CD4-positive, alpha-beta memory T cell (primary cell): ENCODE data around the gene ZNF750. TPM values are rescaled to one million over a fixed set of nuclear protein-coding genes. Genes with fewer than 3 reads are reported as not detected.

Source experiments
- CTCF ChIA-PET: fragments of 350-600 bp; sonication (Branson Sonifier 250); formaldehyde crosslinking; loops from one replicate; lab custom pipeline; 2021; ENCODE audit warnings: inconsistent platforms; ENCODE audit not compliant: partially characterized antibody; lab: Charles Lee
- POLR2A ChIA-PET: fragments of 350-600 bp; sonication (Branson Sonifier 250); formaldehyde crosslinking; loops from one replicate; lab custom pipeline; 2021; ENCODE audit not compliant: partially characterized antibody; lab: Charles Lee
- DNase-seq, 5 donors: peaks; one replicate each; pipeline versions ENCODE4 v3.0.0 to v3.0.0-alpha.2; 2020 to 2022; ENCODE audit warnings: mixed read lengths in 1 of 5
- H3K27ac ChIP-seq: one replicate; pipeline ENCODE4 v1.7.0; 2013; ENCODE audit warnings: low read depth, low read length
- H3K27me3 ChIP-seq: 2 replicates; pipeline ENCODE4 v1.7.0; 2013; ENCODE audit warnings: mild to moderate bottlenecking, low read length, moderate library complexity; ENCODE audit not compliant: insufficient read depth
- H3K36me3 ChIP-seq: 2 replicates; pipeline ENCODE4 v1.7.0; 2013; ENCODE audit warnings: mild to moderate bottlenecking, low read length, moderate library complexity; ENCODE audit not compliant: insufficient read depth
- H3K4me1 ChIP-seq: 2 replicates; pipeline ENCODE4 v1.7.0; 2013; ENCODE audit warnings: mild to moderate bottlenecking, low read length, moderate library complexity; ENCODE audit not compliant: insufficient read depth
- H3K4me3 ChIP-seq, 2 donors: one replicate each; pipeline ENCODE4 v1.7.0; 2013; ENCODE audit warnings: low read length in 2 of 2, mild to moderate bottlenecking in 1 of 2
- H3K9me3 ChIP-seq, 2 donors: one replicate each; pipeline ENCODE4 v1.7.0; 2013; ENCODE audit warnings: low read length in 2 of 2, control low read depth in 1 of 2; ENCODE audit not compliant: control insufficient read depth in 1 of 2
- H3K27ac Mint-ChIP-seq, 7 donors: one replicate each; pipeline ENCODE4 v1.8.0; 2020 to 2021; ENCODE audit warnings: mixed read lengths in 7 of 7, mild to moderate bottlenecking in 6 of 7, inconsistent platforms in 3 of 7, moderate library complexity in 3 of 7
- H3K27me3 Mint-ChIP-seq, 2 donors: one replicate each; pipeline ENCODE4 v1.8.0; 2020 to 2021; ENCODE audit warnings: mixed read lengths in 2 of 2
- H3K36me3 Mint-ChIP-seq, 2 donors: one replicate each; pipeline ENCODE4 v1.8.0; 2020 to 2021; ENCODE audit warnings: mixed read lengths in 2 of 2, inconsistent platforms in 1 of 2, mild to moderate bottlenecking in 1 of 2
- H3K4me1 Mint-ChIP-seq, 4 donors: one replicate each; pipeline ENCODE4 v1.8.0; 2020 to 2021; ENCODE audit warnings: mixed read lengths in 4 of 4, mild to moderate bottlenecking in 1 of 4
- H3K4me3 Mint-ChIP-seq, 8 donors: one replicate each; pipeline ENCODE4 v1.8.0; 2020 to 2021; ENCODE audit warnings: mixed read lengths in 8 of 8, mild to moderate bottlenecking in 7 of 8, moderate library complexity in 6 of 8, inconsistent platforms in 3 of 8
- H3K9me3 Mint-ChIP-seq, 8 donors: one replicate each; pipeline ENCODE4 v1.8.0; 2020 to 2021; ENCODE audit warnings: mixed read lengths in 8 of 8, mild to moderate bottlenecking in 5 of 8, inconsistent platforms in 3 of 8, moderate library complexity in 1 of 8
- intact Hi-C: fragments of 100-400 bp; cut with micrococcal nuclease; formaldehyde crosslinking; loops from one replicate; pipeline ENCODE4 v1.15.1; 2023
- polyA plus RNA-seq, 2 donors: library from polyadenylated mRNA; unstranded; fragments of 300-500 nt; fragmentation: Illumina TruSeq; gene quantifications; one replicate each; pipeline ENCODE4 v1.2.3, GENCODE V29; 2021
- total RNA-seq, 2 experiments: library from RNA; stranded (reverse); gene quantifications; one replicate each; pipeline ENCODE4 v1.2.3, GENCODE V29; 2021

ZNF750 gene
- total and polyA plus RNA-seq, 4 experiments from 2014 or later = not detected

DNA sequence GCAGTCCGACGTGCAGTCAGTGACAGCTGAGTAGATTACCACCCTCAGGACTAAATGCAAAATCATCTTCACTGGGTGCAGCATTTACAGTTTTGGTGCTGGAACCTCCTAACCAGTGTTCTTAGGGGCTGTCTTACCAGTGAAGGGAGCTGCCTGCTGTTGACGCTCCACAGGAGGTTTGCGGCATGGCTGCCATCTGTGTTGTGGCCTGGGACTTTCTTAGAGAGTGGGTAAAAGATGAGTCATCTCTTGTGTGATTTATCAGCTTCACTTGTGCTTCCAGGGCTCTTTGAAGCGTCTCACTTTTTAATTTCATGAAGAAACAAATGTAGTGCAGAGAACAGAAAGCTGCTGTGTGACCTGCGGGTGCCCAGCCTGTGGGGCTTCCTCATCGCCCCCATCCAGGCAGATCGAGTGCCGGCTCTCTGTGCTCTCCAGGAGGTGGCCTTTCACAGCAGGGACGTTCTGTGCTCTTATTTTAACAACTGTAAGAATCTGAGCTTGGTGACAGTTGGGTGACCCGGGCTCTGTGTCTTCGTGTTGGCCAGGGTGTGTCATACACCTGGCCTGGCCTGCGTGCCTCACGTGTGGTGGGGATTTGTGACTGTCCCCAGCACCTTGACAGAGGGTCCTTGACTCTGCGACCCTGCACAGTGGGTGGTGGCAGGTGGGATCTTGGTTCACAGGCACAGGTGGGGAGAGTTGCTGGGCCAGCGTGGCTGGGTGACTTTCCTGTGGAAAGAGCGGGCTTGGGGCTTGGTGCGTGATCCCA is 24.3 kb upstream of the ZNF750 start:
- Histone ChIP-seq H3K9me3 (no peaks in the 10 kb centered on the region), H3K4me3 (peak overlapping the region in 1 of 2 donors; percentile 34), H3K27me3 (no peaks in the 10 kb centered on the region), H3K36me3 (no peaks in the 10 kb centered on the region), H3K27ac (peak overlapping the region; percentile 74), H3K4me1 (peaks cover 88% of the 10 kb centered on the region)
- H3K27me3 Mint-ChIP-seq = no peaks in the 10 kb centered on the region
- peaks cover 4 to 8% of the 10 kb centered on the region in 2 donors for H3K36me3 Mint-ChIP-seq
- H3K9me3 Mint-ChIP-seq = no peaks in the 10 kb centered on the region
- intact Hi-C loops = loop anchor here (1.0 to 10.0 kb wide), 4 partner anchors 19 to 181 kb away; no protein-coding TSS in a partner anchor
- ChIA-PET CTCF (interaction anchor here (0.7 to 2.3 kb wide), 13 partner anchors 9 to 340 kb away, joined by 3 to 11 read pairs (median 4); no protein-coding TSS in a partner anchor), POLR2A (interaction anchor here (0.8 to 5.2 kb wide), 18 partner anchors 10 to 216 kb away, joined by 3 to 83 read pairs (median 4); partner anchors contain the start of genes FN3KRP and METRNL)
- H3K4me3 Mint-ChIP-seq = peak overlapping the region; percentile 70 to 84 (median 81)
- H3K4me1 Mint-ChIP-seq = peaks cover 42 to 92% (median 57%) of the 10 kb centered on the region in 4 donors
- peak overlapping the region; percentile 89 to 98 (median 96) for H3K27ac Mint-ChIP-seq
- DNase-seq = peak; percentile 89 to 97 (median 90)

DNA sequence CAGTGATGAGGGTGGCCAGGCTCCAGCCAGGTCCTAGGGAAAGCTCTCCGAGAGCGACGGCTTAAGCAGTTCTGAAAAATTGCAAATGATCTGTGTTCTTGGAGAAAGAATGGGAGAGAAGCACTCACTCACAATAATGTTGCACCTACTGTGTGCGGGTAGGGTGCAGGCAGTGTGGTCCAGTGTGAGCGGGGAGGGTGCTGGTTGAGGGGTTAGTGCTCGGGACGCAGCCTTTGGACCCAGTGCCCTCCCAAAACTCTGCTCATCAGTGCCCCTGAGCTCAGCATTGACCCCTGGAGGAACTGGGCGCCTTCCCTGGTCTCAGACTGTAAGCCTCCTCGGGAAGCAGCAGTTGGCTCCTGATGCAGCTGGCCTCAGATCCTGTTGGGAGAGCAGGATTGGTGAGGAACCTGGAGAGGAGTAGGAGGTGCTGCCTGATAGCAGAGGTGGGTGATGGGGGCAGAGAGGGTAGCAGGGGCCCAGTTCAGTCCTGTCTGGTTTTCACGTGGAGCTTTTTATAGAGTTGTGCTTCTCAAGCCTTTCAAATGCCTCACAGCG is 23.6 kb upstream of the ZNF750 start:
- no peaks in the 10 kb centered on the region for H3K9me3 Mint-ChIP-seq
- DNase-seq = no peak
- H3K36me3 Mint-ChIP-seq = peaks cover under 1 to 4% of the 10 kb centered on the region in 2 donors
- peaks cover 42 to 92% (median 61%) of the 10 kb centered on the region in 4 donors for H3K4me1 Mint-ChIP-seq
- H3K27me3 ChIP-seq = no peaks in the 10 kb centered on the region
- ChIA-PET CTCF (interaction anchor here (0.7 to 2.3 kb wide), 12 partner anchors 10 to 341 kb away, joined by 3 to 11 read pairs (median 4); no protein-coding TSS in a partner anchor), POLR2A (interaction anchor here (0.9 to 5.2 kb wide), 16 partner anchors 9 to 217 kb away, joined by 3 to 83 read pairs (median 4); partner anchors contain the start of genes FN3KRP and METRNL)
- H3K9me3 ChIP-seq = no peaks in the 10 kb centered on the region
- peak overlapping the region; percentile 89 to 98 (median 96) for H3K27ac Mint-ChIP-seq
- intact Hi-C loops = loop anchor here (10.0 kb wide), 1 partner anchor 181 kb away; no protein-coding TSS in a partner anchor
- H3K27me3 Mint-ChIP-seq = no peaks in the 10 kb centered on the region
- H3K4me1 ChIP-seq = peaks cover 95% of the 10 kb centered on the region
- H3K36me3 ChIP-seq = no peaks in the 10 kb centered on the region
- peak overlapping the region; percentile 70 to 84 (median 81) for H3K4me3 Mint-ChIP-seq
- no peak overlapping the region for H3K4me3 ChIP-seq
- peak overlapping the region; percentile 74 for H3K27ac ChIP-seq

DNA sequence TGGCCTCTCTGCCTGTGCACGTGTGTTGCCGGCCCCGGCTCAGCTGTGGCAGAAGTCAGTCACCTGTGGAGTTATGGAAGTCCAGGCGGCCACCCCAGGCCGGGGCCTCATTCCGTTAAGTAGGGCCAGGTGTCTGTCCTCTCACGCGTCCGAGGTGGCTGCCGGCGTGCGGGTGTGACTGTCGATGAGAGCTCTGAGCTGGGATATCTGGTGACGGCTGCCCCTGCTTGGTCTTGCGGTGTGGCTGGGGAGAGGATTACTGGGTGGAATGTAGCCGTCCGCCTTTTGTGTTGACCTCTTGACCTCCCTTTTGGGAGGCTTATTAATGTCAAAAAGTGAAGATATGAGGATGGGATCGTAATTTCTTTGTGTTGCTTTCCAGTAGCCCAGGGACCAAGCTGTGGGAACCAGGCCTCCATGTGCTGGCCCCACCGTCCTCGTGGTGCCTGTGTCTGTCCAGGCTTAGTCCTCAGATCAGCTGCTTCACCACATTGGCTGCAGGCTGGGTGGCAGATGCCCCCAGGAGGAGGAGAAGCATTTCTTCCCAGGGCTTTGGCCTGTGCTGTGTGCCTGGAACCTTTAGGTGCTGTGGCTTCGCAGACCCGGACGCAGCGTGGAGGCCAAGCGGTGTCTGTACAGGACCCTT is 23.0 kb upstream of the ZNF750 start:
- no peak overlapping the region for H3K4me3 ChIP-seq
- Mint-ChIP-seq H3K36me3 (peaks cover 0 to 4% of the 10 kb centered on the region in 2 donors), H3K4me3 (peak overlapping the region in 7 of 8 donors; percentile 33 to 83 (median 70)), H3K27ac (peak overlapping the region; percentile 89 to 98 (median 96)), H3K4me1 (peaks cover 47 to 94% (median 66%) of the 10 kb centered on the region in 4 donors), H3K27me3 (no peaks in the 10 kb centered on the region), H3K9me3 (no peaks in the 10 kb centered on the region)
- peak overlapping the region; percentile 74 for H3K27ac ChIP-seq
- intact Hi-C loops = loop anchor here (10.0 kb wide), 1 partner anchor 182 kb away; no protein-coding TSS in a partner anchor
- no peaks in the 10 kb centered on the region for H3K27me3 ChIP-seq
- CTCF ChIA-PET = interaction anchor here (0.9 to 2.3 kb wide), 4 partner anchors 19 to 341 kb away, joined by 3 to 11 read pairs (median 7); no protein-coding TSS in a partner anchor
- no peaks in the 10 kb centered on the region for H3K36me3 ChIP-seq
- no peaks in the 10 kb centered on the region for H3K9me3 ChIP-seq
- H3K4me1 ChIP-seq = peaks cover 96% of the 10 kb centered on the region
- POLR2A ChIA-PET = interaction anchor here (1.3 to 5.2 kb wide), 6 partner anchors 20 to 188 kb away, joined by 4 to 83 read pairs (median 6); partner anchors contain the start of gene FN3KRP
- no peak for DNase-seq

DNA sequence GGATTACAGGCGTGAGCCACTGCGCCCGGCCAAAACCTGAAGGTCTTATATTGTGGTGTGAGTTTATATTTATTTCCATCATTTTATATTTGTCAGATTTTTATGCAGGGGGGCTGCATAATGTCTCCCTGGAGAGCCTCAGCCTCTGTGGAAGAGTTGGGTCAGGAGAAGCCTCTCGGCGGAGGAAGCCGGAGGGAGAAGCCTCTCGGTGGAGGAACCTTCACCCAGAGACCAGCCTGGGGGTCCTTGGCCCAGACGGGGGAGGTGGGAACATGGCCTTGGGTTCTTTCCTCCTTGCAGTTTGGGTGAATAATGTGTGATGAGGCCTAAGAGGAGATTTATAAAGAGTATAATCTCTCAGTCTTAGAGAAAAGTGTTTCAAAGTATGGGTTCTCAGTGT is 22.4 kb upstream of the ZNF750 start:
- CTCF ChIA-PET = no interaction called here
- Histone ChIP-seq H3K27ac (no peak overlapping the region), H3K27me3 (no peaks in the 10 kb centered on the region), H3K9me3 (no peaks in the 10 kb centered on the region), H3K4me3 (no peak overlapping the region), H3K36me3 (no peaks in the 10 kb centered on the region), H3K4me1 (peaks cover 89% of the 10 kb centered on the region)
- H3K4me3 Mint-ChIP-seq = peak overlapping the region in 6 of 8 donors; percentile 32 to 70 (median 44)
- peaks cover 2 to 4% of the 10 kb centered on the region in 2 donors for H3K36me3 Mint-ChIP-seq
- H3K9me3 Mint-ChIP-seq = no peaks in the 10 kb centered on the region
- H3K4me1 Mint-ChIP-seq = peaks cover 49 to 87% (median 66%) of the 10 kb centered on the region in 4 donors
- intact Hi-C loops = loop anchor here (10.0 kb wide), 1 partner anchor 183 kb away; no protein-coding TSS in a partner anchor
- H3K27me3 Mint-ChIP-seq = no peaks in the 10 kb centered on the region
- POLR2A ChIA-PET = interaction anchor here (3.4 to 5.2 kb wide), 3 partner anchors 21 to 31 kb away, joined by 31 to 83 read pairs (median 47); no protein-coding TSS in a partner anchor
- peak overlapping the region; percentile 24 to 98 (median 95) for H3K27ac Mint-ChIP-seq
- no peak for DNase-seq

DNA sequence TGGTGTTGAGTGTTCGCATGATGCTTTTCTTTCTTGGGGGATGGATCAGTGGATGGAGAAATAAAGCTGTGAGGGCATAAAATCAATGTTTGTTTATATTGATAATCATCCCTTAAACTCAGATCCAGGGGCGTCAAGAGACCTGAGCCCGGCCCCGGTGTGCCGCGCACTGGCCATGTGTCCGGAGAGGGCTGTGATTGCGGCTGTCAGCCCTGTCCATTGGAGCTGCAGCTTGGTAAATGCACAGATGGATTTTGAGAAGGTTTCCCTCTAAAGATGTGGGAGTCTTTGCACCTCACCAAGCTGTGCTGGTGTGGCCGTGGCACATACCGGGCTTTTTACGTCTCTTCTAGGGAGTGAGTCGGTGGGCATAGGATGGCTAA is 21.6 kb upstream of the ZNF750 start:
- no peaks in the 10 kb centered on the region for H3K9me3 Mint-ChIP-seq
- DNase-seq = no peak
- CTCF ChIA-PET = no interaction called here
- POLR2A ChIA-PET = interaction anchor here (3.4 kb wide), 1 partner anchor 22 kb away, joined by 31 read pairs; no protein-coding TSS in a partner anchor
- H3K4me3 Mint-ChIP-seq = peak overlapping the region in 7 of 8 donors; percentile 31 to 68 (median 55)
- Histone ChIP-seq H3K36me3 (no peaks in the 10 kb centered on the region), H3K27ac (no peak overlapping the region), H3K4me1 (peaks cover 81% of the 10 kb centered on the region), H3K9me3 (no peaks in the 10 kb centered on the region), H3K4me3 (no peak overlapping the region), H3K27me3 (no peaks in the 10 kb centered on the region)
- H3K36me3 Mint-ChIP-seq = peaks cover 4% of the 10 kb centered on the region in 2 donors
- intact Hi-C loops = loop anchor here (10.0 kb wide), 1 partner anchor 183 kb away; no protein-coding TSS in a partner anchor
- H3K27ac Mint-ChIP-seq = peak overlapping the region; percentile 12 to 86 (median 78)
- H3K4me1 Mint-ChIP-seq = peaks cover 51 to 83% (median 67%) of the 10 kb centered on the region in 4 donors
- H3K27me3 Mint-ChIP-seq = no peaks in the 10 kb centered on the region

DNA sequence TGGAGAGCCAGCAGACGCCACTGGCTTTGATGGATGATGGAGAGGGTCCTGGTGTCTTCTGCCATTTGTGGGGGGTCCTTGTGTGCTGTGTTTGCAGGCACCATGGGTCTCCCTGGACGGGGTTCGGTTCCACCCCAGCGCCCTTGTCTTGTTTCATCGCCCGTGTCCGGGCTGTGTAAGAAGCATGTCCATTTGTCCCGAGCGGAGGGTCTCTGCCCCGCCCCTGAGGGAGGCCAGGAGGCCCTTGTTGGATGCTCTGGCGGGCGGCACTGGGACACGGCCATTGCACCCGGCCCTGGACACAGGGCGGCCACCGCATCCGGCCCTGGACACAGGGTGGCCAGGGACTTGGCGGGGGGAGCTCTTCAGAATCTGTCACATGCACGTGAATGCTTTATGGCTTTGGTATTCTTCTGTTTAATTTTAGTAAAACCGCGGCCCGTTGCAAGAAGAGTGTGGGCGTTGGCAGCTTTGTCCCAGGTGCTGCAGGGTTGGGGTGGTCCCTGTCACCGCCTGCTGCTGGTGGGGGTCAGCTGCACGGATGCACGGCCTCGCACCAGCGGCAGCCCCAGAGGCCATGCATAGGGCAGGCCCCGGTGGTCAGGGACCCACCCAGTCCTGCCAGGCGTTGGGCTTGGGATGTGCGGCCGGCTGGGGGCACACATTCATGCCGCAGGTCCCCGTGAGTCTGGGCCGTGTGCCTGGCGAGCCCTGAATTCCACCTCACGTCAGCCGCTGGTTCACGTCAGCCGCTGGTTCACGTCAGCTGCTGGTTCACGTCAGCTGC is 21.0 kb upstream of the ZNF750 start:
- peak overlapping the region; percentile 27 to 51 for H3K4me3 ChIP-seq

More for the DNA sequence above, 21.0 kb upstream of the ZNF750 start:
- Mint-ChIP-seq H3K27me3 (no peaks in the 10 kb centered on the region), H3K36me3 (peaks cover 4 to 7% of the 10 kb centered on the region in 2 donors), H3K9me3 (no peaks in the 10 kb centered on the region), H3K27ac (peak overlapping the region; percentile 48 to 99 (median 97)), H3K4me3 (peak overlapping the region; percentile 85 to 93 (median 89)), H3K4me1 (peaks cover 50 to 78% (median 63%) of the 10 kb centered on the region in 4 donors)
- Histone ChIP-seq H3K27me3 (no peaks in the 10 kb centered on the region), H3K27ac (peak overlapping the region; percentile 71), H3K9me3 (no peaks in the 10 kb centered on the region), H3K4me1 (peaks cover 75% of the 10 kb centered on the region), H3K36me3 (no peaks in the 10 kb centered on the region)
- ChIA-PET CTCF (interaction anchor here (1.3 kb wide), 1 partner anchor 25 kb away, joined by 3 read pairs; no protein-coding TSS in a partner anchor), POLR2A (interaction anchor here (1.0 to 3.4 kb wide), 2 partner anchors 12 to 23 kb away, joined by 3 to 31 read pairs; no protein-coding TSS in a partner anchor)
- intact Hi-C loops = loop anchor here (10.0 kb wide), 1 partner anchor 184 kb away; no protein-coding TSS in a partner anchor
- DNase-seq = no peak
